PC-9 (cell line): ENCODE measurements around the gene GSTP1.

Experiments
- EZH2 ChIP-seq: fragments of 200-600 bp; sonication (generic); IDR thresholded peaks from 2 replicates; pipeline ENCODE4 v1.8.0; 2017; ENCODE audit warnings: antibody characterized with exemption, low read depth
- TF ChIP-seq, protein P1 (sequence below): fragments of 200-600 bp; sonication (generic); conservative IDR thresholded peaks from 2 replicates; pipeline ENCODE4 v1.6.1; 2017; ENCODE audit warnings: mixed run types, antibody characterized with exemption, mild to moderate bottlenecking, moderate library complexity

DNA sequence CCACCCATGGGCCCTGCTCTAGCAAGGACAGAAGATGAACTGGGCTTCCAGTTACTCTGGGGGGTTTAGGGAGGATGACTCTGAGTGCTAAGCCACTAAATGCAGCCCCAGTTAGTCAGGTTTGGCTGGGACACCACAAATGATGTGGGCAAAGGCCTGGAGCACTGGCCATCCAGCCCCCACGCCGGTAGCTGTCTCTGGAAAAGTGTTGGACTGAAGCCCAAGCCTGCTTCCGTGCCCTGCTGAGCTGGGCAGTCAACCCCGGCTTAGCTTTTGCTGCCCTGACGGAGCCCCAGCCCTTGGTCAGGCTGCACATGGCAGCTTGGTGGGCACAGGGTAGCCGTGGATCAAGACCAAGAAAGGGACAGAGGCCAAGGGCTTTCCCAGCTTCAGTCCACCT lies 5.7 kb upstream of the GSTP1 start:
- no peak for TF ChIP-seq EZH2
- TF ChIP-seq, protein P1, sequence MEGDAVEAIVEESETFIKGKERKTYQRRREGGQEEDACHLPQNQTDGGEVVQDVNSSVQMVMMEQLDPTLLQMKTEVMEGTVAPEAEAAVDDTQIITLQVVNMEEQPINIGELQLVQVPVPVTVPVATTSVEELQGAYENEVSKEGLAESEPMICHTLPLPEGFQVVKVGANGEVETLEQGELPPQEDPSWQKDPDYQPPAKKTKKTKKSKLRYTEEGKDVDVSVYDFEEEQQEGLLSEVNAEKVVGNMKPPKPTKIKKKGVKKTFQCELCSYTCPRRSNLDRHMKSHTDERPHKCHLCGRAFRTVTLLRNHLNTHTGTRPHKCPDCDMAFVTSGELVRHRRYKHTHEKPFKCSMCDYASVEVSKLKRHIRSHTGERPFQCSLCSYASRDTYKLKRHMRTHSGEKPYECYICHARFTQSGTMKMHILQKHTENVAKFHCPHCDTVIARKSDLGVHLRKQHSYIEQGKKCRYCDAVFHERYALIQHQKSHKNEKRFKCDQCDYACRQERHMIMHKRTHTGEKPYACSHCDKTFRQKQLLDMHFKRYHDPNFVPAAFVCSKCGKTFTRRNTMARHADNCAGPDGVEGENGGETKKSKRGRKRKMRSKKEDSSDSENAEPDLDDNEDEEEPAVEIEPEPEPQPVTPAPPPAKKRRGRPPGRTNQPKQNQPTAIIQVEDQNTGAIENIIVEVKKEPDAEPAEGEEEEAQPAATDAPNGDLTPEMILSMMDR = no peak
